Epidermal melanocyte (primary cell): ENCODE measurements around the gene RDH16.
A peak's percentile ranks its signal among the peaks of the same experiment; 100 is the strongest.

Experiments
- DNase-seq: peaks from one replicate; pipeline ENCODE4 v3.0.0; 2011; ENCODE audit warnings: low spot score; ENCODE audit not compliant: insufficient read length

Gene RDH16, protein sequence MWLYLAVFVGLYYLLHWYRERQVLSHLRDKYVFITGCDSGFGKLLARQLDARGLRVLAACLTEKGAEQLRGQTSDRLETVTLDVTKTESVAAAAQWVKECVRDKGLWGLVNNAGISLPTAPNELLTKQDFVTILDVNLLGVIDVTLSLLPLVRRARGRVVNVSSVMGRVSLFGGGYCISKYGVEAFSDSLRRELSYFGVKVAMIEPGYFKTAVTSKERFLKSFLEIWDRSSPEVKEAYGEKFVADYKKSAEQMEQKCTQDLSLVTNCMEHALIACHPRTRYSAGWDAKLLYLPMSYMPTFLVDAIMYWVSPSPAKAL

GRCh38 chr12:56957229-56958052, at the start of gene RDH16:
TSS of gene RDH16 (minus strand) at chr12:56957608. CDS start at chr12:56957462, 146 bp downstream.
- no peak for DNase-seq

- DNase-seq, result no peak
Measured at GRCh38 chr12:57006809-57007475, 49.5 kb upstream of the RDH16 start.

DNA sequence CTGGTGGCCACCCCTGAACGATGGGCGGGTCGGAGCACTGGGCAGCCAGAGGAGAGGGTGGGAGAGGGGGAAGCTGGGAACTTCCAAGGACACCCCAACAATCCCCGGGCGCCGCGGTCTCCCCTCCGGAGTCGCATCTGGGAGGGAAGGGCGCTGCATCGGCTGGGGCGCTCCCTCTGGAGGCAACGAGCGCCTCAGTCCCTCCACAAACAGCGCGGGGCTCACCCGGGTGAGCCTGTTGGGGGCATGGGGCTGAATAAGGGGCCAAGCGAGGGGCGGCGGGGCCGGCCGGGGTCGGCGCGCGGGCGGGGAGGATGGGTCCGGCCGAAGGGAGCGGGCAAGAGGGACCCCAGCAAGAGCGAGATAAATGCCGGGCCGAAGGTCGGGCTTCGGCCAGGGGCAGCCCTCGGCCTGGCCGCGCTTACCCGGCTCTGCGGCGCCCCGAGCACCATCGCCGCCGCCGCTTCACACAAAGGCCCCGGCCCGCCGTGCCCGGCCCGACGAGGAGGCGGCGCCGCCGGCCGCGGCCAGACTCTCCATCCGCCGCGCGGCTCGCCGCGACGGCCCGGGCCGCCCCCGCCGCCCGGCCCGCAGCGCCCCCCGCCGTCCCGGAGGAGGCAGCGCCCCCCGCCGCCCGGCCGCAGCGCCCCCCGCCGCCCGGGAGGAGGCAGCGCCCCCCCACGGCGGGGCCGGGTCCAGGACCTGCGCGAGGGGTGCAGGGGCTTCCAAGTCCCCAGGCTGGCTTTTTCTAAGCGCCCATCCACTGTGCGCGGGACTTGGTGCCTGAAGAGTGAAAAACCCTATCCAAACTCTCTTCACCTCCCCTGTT, 48.8 kb upstream of the RDH16 start, which contains the start of gene ZBTB39:
Gene ZBTB39 (minus strand): TSS at position 567 of the 829 bp plus-strand sequence. CDS start 1,629 bp downstream, outside the sequence.
- DNase-seq, result peak; percentile 64

DNA sequence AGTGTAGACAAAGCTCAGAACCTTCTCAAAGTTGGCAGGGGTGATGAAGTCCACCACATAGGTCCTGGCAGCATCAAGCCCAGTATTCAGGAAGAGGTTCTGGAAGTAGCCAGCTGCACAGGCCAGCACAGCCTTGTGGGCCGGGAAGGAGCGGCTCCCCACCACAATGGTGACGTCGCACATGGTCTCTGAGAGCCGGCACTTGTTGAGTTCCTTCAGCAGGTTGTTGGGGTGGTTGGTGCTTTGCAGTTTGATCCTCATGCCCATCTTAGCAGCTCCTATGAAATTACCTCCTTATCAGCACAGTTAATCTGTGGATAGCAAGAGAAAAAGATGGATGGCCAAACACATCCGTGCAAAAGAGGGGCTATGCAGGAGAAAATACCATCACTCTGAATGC, 47.2 kb upstream of the RDH16 start:
- DNase-seq, result no peak

DNA sequence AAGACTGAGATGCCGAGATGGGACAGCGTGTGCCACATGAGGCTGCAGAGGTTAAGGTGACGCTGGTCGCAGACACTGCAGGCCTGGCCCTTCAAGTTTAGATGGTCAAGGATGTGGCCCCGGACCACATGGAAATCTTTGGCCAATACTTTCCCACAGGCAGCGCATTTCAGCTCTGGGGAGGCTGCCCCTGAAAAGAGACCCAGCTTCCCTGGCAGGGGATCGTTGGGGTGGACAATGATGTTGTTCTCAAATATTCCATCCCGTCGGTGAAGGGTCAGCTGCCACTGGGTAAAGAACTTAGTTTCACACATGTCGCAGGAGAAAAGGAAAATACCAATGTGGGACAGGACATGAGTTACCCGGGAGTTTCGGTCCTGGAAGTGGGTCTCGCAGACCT, 46.0 kb upstream of the RDH16 start:
- DNase-seq, result no peak

DNA sequence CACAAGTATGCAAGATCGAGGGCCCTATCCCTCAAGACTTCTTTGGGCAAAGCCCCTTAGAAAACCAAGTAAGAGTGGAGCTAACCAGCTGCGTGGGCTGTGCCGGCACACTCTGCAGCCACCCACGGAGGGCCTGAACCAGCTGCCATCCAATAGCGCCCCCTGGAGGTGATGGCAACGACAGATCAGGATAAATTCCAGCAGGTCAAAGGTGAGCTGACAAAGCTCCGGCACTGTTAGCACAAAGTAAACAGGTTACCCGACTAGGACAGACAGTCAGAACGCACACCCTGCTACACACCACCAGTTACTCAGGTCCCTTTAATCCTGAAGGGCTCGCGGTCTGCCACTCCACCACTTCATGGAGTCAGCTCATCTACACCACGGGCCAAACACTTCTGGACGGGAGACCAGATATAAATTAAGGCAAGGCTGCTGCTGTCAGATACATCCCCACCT, 44.1 kb upstream of the RDH16 start:
- peak; percentile 45 for DNase-seq

GRCh38 chr12:57000393-57000792, 43.0 kb upstream of the RDH16 start:
- no peak for DNase-seq

DNA sequence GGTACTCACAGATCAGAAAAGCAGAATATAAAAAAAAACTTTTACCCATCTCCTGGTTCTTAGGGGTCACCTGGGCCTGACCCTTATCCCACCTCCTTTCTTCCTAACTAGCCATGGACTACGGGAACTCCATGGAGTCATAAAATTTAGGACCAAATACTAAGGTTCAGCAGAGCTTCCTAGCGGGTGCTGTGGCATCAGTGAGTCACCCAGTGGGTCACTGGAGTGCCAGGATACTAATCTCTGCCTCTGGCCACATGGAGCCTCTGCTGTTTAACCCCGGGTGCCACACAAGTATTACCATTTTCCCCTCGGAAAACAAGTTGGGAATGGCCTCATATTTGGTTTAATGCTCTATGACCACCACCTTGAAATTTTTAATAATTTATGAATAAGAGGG, 42.0 kb upstream of the RDH16 start:
- no peak for DNase-seq

- DNase-seq, result no peak
Measured at GRCh38 chr12:56998981-56999380, 41.6 kb upstream of the RDH16 start.

DNA sequence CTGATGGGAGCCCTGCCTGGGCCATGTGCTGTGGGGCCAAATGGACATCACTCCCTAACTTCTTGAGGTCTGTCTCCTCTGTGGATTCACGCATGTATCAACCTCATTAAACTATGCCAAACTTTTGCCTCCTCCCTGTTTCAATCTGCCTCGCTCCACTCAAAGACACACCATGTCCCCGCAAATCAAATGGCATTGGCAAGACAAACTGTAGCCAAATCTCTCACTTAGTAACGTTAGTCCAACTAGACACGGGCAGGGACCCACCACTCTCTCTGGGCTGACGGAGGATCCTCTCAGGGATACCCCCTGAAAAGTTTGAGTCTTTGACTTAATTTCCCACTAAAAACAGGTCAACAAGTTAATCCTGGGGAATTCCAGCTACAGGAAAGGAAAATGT, 40.9 kb upstream of the RDH16 start:
- no peak for DNase-seq

GRCh38 chr12:56996793-56997545, 39.6 kb upstream of the RDH16 start:
- no peak for DNase-seq

GRCh38 chr12:56995930-56996496, 38.6 kb upstream of the RDH16 start:
- no peak for DNase-seq

GRCh38 chr12:56995201-56995929, 38.0 kb upstream of the RDH16 start:
- DNase-seq, result no peak

DNA sequence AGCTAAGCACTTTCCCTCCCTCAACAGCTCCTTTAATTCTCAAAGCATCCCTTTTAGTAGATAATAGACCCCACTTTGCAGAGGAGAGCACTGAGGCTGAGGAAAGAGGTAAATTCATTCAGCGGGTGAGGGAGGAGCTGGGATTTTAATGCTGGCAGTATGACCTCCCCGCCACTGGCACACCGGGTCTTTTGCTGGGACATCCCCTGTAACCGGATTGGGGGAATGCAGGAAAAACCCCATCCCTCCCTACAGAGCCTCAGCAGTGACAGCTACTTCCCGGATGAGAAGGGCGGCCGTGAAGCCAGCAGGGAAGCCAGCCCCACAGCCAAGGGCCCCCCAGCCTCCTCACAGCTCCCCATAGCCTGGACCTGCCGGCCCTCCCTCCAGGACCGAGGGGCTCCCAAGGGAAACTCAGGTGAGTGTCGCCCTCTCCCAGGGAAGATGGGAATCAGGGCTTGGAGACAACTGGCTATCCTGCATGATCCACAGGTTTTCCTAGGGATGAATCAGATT, 36.9 kb upstream of the RDH16 start:
- DNase-seq, result no peak

DNA sequence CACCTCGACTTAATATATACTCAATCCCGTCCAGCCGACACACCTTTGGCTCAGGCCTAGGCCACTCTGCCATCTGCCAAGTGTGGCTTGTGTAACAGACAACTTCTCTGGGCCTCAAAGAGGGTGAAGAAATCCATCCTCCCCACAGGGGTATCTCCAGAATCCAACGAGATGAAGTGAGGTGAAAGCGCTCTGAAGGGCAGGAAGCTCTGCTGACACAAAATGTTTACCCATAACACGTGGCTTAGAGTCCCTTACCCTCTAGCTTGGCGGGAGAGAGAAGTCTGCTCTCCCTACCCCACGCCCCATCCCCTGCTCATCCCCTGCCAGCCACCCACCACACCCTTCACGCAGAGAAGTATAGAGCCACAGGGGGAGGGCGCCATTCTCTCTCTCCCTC, 35.9 kb upstream of the RDH16 start:
- DNase-seq, result no peak

- no peak for DNase-seq
Measured at GRCh38 chr12:56991319-56992246, 34.2 kb upstream of the RDH16 start.

- no peak for DNase-seq
Measured at GRCh38 chr12:56990648-56991318, 33.4 kb upstream of the RDH16 start.
